Right ventricle myocardium superior (tissue), 1 donor: ENCODE data around the gene CPOX. TPM values are rescaled to one million over a fixed set of nuclear protein-coding genes. Genes with fewer than 3 reads are reported as not detected.
"Not testable (repeated sequence)": the region's sequence is repeated elsewhere in the genome, so short reads cannot be mapped to it uniquely, and the experiment has no call there.

Experiments used
- ATAC-seq: fragments of 200-7000 bp; cut with Tn5 transposase; one replicate; pipeline ENCODE4 v1.9.1; 2020; ENCODE audit warnings: mild to moderate bottlenecking; ENCODE audit not compliant: poor library complexity
- DNase-seq: peaks from one replicate; pipeline ENCODE4 v3.0.0-alpha.2; 2020
- intact Hi-C: fragments of 100-400 bp; cut with DNase I; formaldehyde crosslinking; loops from one replicate; pipeline ENCODE4 v1.11.2; 2022
- total RNA-seq: library from RNA; stranded (reverse); fragmentation: NEBNext Ultra II Directional; extraction: Animal tissue kit (Norgen Biotek cat#: 25700); gene quantifications from one replicate; pipeline ENCODE4 v1.2.1, GENCODE V29; 2021
- donor health status: DM: no; HTN: yes; CAD: no; lungs with severe emphysema.

The CPOX gene
- total RNA-seq, 1 donor from 2014 or later, result 11.5 TPM

- intact Hi-C loops, result no loop called here
- no peak for DNase-seq
- ATAC-seq, result no peak
Observed at GRCh38 chr3:98573181-98573728, 20.2 kb downstream of the CPOX start.

DNA sequence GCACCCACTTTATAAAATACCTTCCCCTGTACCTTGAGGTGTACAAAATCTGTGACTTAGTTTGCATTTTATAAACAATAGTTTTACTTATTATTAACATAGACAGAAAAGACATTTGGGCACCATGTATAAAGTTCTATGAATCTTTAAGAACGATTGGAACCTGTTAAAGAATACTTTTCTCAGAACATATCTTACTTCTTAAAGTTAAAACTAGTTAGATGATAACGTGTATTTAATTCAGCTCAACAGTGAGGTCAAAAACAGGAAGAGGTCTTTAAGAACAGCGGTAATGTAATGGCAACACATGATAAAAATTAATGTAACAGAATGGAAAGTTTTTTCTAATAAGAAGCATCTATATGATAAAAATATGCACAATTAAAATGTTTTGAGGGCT lies 25.0 kb downstream of the CPOX start:
- DNase-seq (no peak), ATAC-seq (no peak)
- intact Hi-C loops, result no loop called here

DNA sequence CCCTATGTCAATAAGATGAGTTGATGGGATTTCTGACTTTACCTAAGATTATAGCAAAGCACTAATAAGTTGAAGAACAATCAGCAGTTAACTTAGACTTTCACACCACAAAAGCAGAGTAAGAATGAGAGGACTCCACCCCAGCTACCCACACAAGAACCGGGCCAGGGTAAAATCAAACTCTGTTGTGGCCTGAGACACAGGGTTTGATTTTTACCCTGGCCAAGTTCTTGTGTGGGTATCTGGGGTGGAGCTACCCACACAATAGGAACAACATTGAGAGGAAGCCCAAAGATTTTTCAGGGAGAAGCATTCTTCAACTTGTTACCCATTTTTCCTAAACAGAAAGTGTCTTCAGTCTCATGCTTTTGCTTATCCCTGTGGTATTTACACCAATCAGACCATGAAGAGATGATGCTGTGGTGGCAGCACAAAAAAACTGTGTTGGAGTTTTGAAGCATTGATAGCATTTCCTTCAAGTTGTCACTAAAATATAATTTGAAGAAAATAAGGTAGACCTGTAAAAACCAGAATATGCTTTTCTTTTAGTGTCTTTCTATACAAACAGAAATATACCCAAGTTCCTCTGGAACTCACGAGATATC lies 25.6 kb downstream of the CPOX start:
- intact Hi-C loops, result no loop called here
- DNase-seq (no peak), ATAC-seq (no peak)

GRCh38 chr3:98565843-98566242 lies 27.6 kb downstream of the CPOX start:
- no peak for DNase-seq
- ATAC-seq, result no peak
- intact Hi-C loops, result no loop called here

DNA sequence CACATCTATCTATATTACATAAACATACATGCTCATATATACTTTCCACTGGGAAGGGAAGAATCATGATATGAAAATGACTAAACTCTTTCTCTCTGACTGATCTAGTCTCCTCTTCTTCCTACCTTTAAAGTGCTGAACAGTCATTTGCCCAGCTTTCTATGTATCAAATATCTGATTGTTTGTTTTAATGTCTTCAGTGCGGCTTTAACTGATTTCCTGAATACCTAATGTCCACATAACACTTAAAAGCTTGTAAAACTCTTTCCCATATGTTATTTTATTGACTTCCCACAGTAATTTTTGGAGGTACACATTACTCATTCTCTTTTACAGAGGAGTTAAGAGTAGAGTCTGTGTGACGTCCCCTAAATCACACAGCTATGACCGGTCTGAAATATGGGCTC lies 28.2 kb downstream of the CPOX start:
- DNase-seq, result no peak
- ATAC-seq, result no peak
- intact Hi-C loops, result no loop called here

DNA sequence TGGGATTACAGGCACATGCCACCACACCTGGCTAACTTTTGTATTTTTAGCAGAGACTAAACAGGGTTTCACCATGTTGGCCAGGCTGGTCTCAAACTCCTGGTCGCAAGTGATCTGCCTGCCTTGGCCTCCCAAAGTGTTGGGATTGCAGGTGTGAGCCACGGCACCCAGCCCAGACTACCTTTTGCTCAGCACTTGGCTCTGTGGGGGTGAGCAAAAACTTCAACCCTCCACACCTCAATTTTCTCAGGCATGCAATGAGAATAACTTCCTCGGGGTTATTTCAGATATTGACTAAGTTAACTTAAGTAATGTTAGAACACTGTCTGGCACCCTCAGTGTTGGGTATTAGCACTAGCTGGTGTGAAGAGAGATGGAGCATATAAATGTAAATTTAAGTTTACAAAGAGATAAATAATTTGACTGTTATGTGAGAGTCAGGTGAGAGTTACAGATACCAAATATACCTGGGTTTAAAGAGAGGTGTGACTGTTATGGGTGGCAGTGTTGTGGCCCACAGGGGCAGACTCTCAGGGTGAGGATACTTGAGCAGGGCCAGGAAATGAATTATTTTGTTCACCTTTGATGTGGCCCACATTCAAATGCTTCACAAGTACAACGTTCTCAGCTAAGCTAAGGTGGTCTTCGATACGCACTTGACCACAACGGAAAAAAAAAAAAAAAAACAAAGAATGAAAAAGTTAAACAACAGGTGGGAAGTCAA lies 29.0 kb downstream of the CPOX start:
- intact Hi-C loops, result no loop called here
- DNase-seq (no peak), ATAC-seq (no peak)

DNA sequence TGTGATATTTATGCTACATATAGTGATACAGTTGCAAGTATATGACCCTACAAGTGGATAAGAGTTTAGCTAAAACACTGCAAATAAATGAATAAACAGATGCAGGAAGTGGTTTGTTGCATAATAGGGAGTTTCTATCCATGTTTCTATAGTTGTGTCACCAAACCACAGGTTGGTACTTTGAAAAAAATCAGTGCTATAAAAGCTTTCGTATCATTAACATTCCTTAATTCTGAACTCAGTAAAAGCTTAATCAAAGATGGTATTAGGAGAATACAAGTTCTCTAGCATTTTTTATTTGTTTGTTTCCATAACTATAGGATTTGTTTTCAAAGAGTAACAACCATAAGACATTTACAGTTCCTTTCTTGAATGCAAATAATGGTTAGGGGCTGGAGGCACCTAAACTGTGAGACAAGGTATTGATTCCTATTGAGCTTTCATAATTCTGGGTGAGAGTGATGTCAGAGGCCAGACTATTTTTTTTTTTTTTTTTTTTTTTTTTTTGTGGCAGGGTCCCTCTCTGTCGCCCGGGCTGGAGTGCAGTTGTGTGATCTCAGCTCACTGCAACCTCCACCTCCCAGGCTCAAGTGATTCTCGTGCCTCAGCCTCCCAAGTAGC lies 29.6 kb downstream of the CPOX start:
- no peak for DNase-seq
- ATAC-seq, result no peak
- intact Hi-C loops, result no loop called here

DNA sequence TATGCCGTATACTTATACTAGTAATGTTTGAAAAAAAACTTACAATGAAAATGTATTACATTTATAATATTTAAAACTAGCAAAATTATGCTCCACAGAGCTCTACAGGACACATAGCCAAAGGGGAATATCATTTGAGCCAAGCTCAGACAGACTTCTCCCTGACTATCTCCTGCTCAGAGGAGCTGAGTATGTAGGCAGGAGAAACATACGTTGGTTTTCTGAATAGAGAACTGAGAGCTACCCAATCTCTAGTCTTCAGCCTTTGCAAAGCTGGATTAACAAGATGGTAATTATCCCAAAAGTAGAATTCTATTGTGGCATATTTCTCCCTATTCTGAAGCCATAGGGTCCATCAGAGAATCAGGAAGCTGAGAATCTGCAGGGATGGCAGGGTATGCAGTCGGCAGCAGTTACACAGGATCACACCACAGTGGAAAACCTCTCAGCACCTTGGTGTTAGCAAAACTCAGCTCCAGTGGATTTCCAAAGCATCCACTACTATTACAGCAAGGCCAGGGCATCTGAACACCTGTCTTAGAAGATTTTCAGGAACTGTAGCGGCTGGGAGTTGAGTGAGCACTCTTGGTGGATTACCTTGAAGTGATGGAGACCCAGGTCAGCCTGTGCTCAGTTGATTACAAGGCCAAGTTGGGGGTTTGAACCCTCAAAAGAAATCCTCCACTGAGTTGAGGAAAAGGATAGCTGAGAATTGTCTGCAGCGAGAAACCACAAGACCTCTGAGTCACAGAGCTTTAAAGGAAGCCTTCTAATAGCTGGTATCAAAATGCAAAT lies 31.5 kb downstream of the CPOX start:
- no peak for ATAC-seq
- intact Hi-C loops, result no loop called here
- DNase-seq, result no peak

- DNase-seq (no peak), ATAC-seq (no peak)
- intact Hi-C loops, result no loop called here
Observed at GRCh38 chr3:98560911-98561310, 32.5 kb downstream of the CPOX start.

DNA sequence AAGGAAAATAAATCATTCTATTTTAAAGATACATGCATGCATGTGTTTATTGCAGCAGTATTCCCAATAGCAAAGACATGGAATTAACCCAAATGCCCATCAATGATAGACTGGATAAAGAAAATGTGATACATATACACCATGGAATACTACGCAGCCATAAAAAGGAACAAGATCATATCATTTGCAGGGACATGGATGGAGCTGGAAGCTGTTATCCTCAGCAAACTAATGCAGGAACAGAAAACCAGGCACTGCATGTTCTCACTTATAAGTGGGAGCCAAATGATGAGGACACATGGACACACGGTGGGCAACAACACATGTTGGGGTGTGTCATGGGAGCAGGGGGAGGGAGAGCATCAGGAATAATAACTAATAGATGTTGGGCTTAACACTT lies 33.6 kb downstream of the CPOX start:
- intact Hi-C loops, result not testable (repeated sequence)

GRCh38 chr3:98558100-98558827 lies 35.1 kb downstream of the CPOX start:
- no peak for ATAC-seq
- intact Hi-C loops, result no loop called here
- DNase-seq, result no peak

More for the DNA sequence above, 33.6 kb downstream of the CPOX start:
- not testable (repeated sequence) for ATAC-seq, DNase-seq

GRCh38 chr3:98557324-98558010 lies 35.9 kb downstream of the CPOX start:
- no peak for DNase-seq
- ATAC-seq, result no peak
- intact Hi-C loops, result no loop called here

- intact Hi-C loops, result no loop called here
- DNase-seq, result no peak
- ATAC-seq, result no peak
Observed at GRCh38 chr3:98556164-98557130, 37.0 kb downstream of the CPOX start.

GRCh38 chr3:98555025-98555379 lies 38.4 kb downstream of the CPOX start:
- ATAC-seq (no peak), DNase-seq (no peak)
- intact Hi-C loops, result no loop called here

DNA sequence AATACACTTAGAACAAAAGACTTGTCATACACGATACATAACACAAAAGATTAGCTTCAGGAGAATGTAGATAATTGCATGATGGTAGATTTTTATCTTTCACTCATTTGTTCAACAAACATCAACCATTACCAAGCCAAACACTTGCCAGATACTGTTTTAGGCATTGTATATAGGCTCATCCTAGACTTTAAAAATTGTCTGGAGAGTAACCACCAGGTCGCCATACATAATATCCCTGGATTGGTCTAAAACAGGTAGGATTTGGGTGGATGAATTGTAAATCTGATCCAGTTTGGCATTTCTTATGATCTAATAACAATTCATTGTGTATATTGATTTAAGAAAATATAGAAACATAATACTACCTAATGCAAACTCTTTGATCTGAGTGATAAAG lies 38.8 kb downstream of the CPOX start:
- intact Hi-C loops, result no loop called here
- no peak for DNase-seq
- ATAC-seq, result no peak

DNA sequence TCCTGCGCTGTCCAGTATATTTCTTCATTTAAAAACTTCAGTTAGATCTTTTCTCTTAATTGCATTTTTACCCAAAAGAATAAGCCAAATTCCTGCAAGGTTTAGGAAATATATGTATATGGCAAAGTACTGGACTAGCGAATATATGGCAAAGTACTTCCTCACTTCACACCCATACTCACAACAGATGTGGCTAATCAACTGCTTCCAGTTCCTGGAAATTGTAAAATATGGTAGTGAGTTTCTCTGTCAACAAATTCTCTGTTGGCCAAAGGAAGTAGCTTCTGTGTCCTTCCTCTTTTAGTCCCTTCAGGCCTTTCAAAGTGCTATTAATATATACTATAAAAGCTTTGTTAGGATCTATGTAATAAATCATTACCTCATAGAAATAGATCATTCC lies 39.7 kb downstream of the CPOX start:
- ATAC-seq (peak; percentile 15), DNase-seq (no peak)

DNA sequence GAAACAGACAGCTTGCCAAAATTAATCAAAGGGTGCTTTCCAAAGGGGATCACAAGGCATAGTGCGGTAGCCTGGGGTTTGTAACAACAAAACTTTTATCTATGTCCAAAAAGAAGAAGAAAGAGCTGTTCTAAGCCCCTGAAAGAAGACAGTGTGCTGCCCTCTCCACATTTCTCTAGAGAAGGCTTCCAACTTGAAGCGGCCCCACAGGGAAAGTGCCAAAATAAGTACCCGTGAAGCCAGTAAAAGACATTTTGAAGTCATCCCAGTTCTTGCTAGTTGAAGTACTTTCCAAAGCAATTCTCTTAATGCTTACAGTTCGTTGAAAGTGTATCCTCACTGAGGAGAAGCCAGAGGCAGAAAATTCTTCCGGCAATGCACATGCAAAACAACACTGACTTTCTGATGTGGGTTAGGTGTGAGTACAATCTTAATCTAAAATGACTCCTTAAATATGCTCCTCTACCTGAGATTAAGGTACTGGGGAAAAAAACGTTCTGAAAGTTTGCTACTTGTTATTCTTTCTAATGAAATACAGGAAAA lies 40.3 kb downstream of the CPOX start:
- ATAC-seq (no peak), DNase-seq (no peak)
- intact Hi-C loops, result no loop called here

More for the DNA sequence above, 39.7 kb downstream of the CPOX start:
- intact Hi-C loops, result no loop called here
